ENCODE results near the gene LRRC46. TPM values are rescaled to one million over a fixed set of nuclear protein-coding genes. Genes with fewer than 3 reads are reported as not detected.

The LRRC46 gene
- total RNA-seq = not detected

- intact Hi-C loops (cut with DNase I) = no loop called here
- no peaks in the 10 kb centered on the region for H3K27me3 ChIP-seq
- peaks cover 31% of the 10 kb centered on the region for H3K4me1 ChIP-seq
- H3K36me3 ChIP-seq = peaks cover 0 to 22% of the 10 kb centered on the region in 2 donors
- peak in 1 of 2 donors; percentile 94 for DNase-seq (ENCODE audit: extremely low spot score in 2 of 2)
- H3K9me3 ChIP-seq = no peaks in the 10 kb centered on the region
- TF ChIP-seq POLR2A (IDR thresholded peaks at IDR 0.05) (peak in 1 of 2 donors; percentile 68), POLR2AphosphoS5 (IDR thresholded peaks at IDR 0.05; ENCODE audit: insufficient read depth in 1 of 2, low read depth in 1 of 2) (peak; percentile 97 to 100)
- TF ChIP-seq, protein P1, sequence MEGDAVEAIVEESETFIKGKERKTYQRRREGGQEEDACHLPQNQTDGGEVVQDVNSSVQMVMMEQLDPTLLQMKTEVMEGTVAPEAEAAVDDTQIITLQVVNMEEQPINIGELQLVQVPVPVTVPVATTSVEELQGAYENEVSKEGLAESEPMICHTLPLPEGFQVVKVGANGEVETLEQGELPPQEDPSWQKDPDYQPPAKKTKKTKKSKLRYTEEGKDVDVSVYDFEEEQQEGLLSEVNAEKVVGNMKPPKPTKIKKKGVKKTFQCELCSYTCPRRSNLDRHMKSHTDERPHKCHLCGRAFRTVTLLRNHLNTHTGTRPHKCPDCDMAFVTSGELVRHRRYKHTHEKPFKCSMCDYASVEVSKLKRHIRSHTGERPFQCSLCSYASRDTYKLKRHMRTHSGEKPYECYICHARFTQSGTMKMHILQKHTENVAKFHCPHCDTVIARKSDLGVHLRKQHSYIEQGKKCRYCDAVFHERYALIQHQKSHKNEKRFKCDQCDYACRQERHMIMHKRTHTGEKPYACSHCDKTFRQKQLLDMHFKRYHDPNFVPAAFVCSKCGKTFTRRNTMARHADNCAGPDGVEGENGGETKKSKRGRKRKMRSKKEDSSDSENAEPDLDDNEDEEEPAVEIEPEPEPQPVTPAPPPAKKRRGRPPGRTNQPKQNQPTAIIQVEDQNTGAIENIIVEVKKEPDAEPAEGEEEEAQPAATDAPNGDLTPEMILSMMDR (IDR thresholded peaks at IDR 0.05) = no peak
- peak within 1 kb of the TSS; percentile 70 for H3K27ac ChIP-seq
- peak within 1 kb of the TSS; percentile 81 to 86 for H3K4me3 ChIP-seq
Observed at GRCh38 chr17:47831003-47831933, at the start of gene LRRC46, which contains the start of gene MRPL10. TSS of gene LRRC46 (plus strand) at chr17:47831670. CDS start at chr17:47831990, 320 bp downstream. TSS of gene MRPL10 (minus strand) at chr17:47831541. CDS start at chr17:47831511, 30 bp downstream.

DNA sequence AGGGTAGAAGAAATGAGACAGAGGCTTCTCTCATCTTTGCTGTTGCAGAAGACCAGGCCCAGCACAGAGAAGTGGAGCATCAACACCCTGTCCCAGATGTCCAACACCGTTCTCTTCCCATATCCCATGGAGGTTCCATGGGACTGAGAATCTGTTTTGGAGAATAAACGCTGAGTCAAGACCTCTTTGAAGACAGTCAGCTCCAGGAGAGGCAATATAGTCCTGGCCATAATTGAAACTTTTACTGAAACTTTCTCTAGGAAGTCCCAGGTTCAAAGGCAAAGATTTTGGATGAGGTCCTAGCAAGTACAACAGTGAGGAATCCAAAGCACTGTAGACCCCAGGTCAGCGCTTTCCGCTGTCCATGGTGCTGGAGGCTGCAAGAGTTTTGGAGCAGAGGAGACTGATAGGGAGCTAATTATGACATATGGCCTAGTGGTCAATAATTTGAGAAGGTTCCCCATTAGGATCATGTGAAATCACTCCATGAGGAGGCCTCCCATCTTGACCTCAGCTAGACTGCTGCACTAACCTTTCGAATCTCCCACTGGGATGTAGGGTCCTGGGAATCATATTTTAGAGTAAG is 45.8 kb upstream of the LRRC46 start:
- no peak for TF ChIP-seq POLR2AphosphoS5 (IDR thresholded peaks at IDR 0.05; ENCODE audit: insufficient read depth in 1 of 2, low read depth in 1 of 2)
- TF ChIP-seq, protein P1 (IDR thresholded peaks at IDR 0.05) = no peak
- TF ChIP-seq POLR2A (IDR thresholded peaks at IDR 0.05) = no peak
- no peaks in the 10 kb centered on the region for H3K27me3 ChIP-seq
- no peak for DNase-seq (ENCODE audit: extremely low spot score in 2 of 2)
- H3K4me1 ChIP-seq = peaks cover 10% of the 10 kb centered on the region
- no peaks in the 10 kb centered on the region for H3K36me3 ChIP-seq
- intact Hi-C loops (cut with DNase I) = no loop called here
- no peak overlapping the region for H3K27ac ChIP-seq
- H3K9me3 ChIP-seq = no peaks in the 10 kb centered on the region
- no peak overlapping the region for H3K4me3 ChIP-seq

DNA sequence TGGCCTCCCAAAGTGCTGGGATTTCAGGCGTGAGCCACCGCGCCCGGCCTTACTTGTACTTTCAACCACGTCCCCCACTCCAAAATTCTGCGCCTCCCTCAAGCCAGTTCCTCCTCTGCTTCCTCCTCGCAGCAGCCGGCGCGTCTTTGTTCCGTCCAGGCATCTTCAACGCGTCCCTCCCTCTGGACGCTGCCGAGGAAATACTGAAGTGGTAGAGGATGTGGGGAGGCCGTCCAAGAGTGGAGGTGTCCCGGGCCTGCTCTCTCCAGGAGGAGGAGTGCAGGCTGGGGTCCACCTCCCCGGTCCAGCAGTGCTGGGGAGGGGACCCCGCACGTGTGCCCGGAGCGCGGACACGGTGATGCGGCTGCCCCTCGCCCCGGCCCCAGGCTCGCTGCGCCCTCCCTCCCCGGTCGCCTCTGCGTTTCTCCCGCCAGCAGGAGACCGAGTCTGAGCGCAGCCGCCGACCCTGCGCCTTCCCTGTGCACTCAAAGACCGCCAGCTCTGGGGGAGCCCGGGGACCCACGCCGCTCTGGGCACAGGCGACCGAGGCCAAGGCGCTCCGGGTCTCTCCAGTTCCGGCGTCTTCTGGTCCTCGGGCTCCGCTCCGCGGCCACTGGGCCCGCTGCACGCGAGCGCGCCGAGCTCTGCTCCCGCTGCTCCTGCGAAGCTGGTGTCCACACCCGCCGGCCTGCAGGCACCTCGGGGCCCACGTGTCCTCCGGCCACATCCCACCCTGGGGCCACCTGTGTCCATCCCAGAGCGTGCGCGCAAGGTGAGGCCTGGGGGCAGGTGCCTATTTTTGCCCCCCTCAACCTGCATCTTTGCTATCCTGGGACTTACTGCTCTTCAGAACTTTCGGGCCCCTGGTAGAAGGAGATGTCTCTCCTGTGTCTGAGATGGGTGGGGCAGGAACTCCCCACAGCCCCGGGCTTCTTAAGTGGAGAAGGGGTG is 41.6 kb upstream of the LRRC46 start:
- intact Hi-C loops (cut with DNase I) = no loop called here
- Histone ChIP-seq H3K4me1 (peaks cover 10% of the 10 kb centered on the region), H3K27ac (no peak overlapping the region), H3K4me3 (peak overlapping the region; percentile 41 to 43), H3K36me3 (no peaks in the 10 kb centered on the region), H3K27me3 (no peaks in the 10 kb centered on the region), H3K9me3 (no peaks in the 10 kb centered on the region)
- no peak for DNase-seq (ENCODE audit: extremely low spot score in 2 of 2)
- TF ChIP-seq, protein P1 (IDR thresholded peaks at IDR 0.05) = no peak
- TF ChIP-seq POLR2AphosphoS5 (IDR thresholded peaks at IDR 0.05; ENCODE audit: insufficient read depth in 1 of 2, low read depth in 1 of 2) = no peak
- no peak for TF ChIP-seq POLR2A (IDR thresholded peaks at IDR 0.05)

- Histone ChIP-seq H3K4me1 (peaks cover 10% of the 10 kb centered on the region), H3K27ac (no peak overlapping the region), H3K27me3 (no peaks in the 10 kb centered on the region), H3K36me3 (no peaks in the 10 kb centered on the region), H3K4me3 (no peak overlapping the region), H3K9me3 (no peaks in the 10 kb centered on the region)
- no peak for DNase-seq (ENCODE audit: extremely low spot score in 2 of 2)
- TF ChIP-seq POLR2A (IDR thresholded peaks at IDR 0.05) (no peak), POLR2AphosphoS5 (IDR thresholded peaks at IDR 0.05; ENCODE audit: insufficient read depth in 1 of 2, low read depth in 1 of 2) (no peak)
- TF ChIP-seq, protein P1 (IDR thresholded peaks at IDR 0.05) = no peak
- intact Hi-C loops (cut with DNase I) = no loop called here
Observed at GRCh38 chr17:47791025-47791424, 40.4 kb upstream of the LRRC46 start.

Measured in vagina (tissue), 2 donors.